ENCODE data around the gene LPAR5. TPM values are rescaled to one million over a fixed set of nuclear protein-coding genes. Genes with fewer than 3 reads are reported as not detected.

LPAR5 gene
- total and polyA plus RNA-seq, 2 of the 13 experiments (the other 11 are each of a cell fraction or from before 2014, with no cell fraction given) = 0.09 to 0.32 TPM

DNA sequence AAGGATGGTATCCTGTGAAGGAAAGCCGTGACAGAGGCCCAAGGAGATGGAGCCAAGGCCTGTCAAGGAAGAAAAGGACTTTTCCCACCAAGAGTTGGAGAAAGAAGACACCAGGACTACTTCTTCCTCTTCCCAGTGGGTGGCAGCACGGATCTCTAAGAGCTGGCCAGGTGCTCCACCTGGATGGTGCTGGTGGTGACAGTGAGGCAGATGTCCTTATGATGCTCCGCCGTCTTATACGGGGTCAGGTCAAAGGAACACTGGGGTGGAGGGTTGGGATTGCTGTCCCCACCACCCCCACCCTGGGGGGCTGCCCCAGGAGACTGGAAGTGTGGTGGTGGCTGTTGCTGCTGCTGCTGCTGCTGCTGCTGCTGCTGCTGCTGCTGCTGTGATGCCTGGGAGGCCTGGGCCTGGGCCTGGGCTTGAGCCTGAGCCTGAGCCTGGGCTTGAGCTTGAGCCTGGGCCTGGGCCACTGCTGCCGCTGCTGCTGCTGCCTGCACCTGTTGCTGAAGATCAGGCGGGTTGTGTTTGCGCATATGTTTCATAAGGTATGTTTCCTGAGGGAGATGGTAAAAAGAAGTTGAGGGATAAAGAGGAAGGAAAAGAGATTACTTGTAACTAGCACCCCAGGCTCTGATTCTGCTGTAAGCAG is 31.9 kb upstream of the LPAR5 start:
- Histone ChIP-seq H3K9me3 (ENCODE audit: low read length) (no peaks in the 10 kb centered on the region), H4K20me1 (ENCODE audit: insufficient read depth, low read length) (no peaks in the 10 kb centered on the region), H3K4me3 (replicated peaks in 1 of 3; ENCODE audit: insufficient read depth in 1 of 3, low read depth in 2 of 3, low read length in 3 of 3) (no peak overlapping the region), H2AFZ (ENCODE audit: low read length) (no peak overlapping the region), H3K27me3 (ENCODE audit: control insufficient read depth in 1 of 2, insufficient read depth in 2 of 2, low read length in 2 of 2) (no peaks in the 10 kb centered on the region; a peak in 1 of 5 replicates), H3K27ac (ENCODE audit: extremely low read length, insufficient read depth, low read length) (no peak overlapping the region), H3K4me2 (ENCODE audit: low read depth, low read length) (no peak overlapping the region), H3K79me2 (ENCODE audit: insufficient read depth, low read length) (no peaks in the 10 kb centered on the region), H3K9ac (ENCODE audit: insufficient read depth, low read depth, low read length) (no peak overlapping the region), H3K4me1 (ENCODE audit: insufficient read depth, low read length) (peaks cover 7% of the 10 kb centered on the region), H3K36me3 (replicated peaks in 1 of 2; ENCODE audit: control insufficient read depth in 1 of 2, insufficient read depth in 2 of 2, low read length in 2 of 2) (peaks cover 20 to 58% of the 10 kb centered on the region in 2 experiments)
- 87% methylated on average over 7 of the region's 8 CpGs for WGBS (ENCODE audit: low lambda C conversion rate)
- CTCF ChIA-PET (ENCODE audit: low intra/inter-chr PET ratio, low total read pairs) = interaction anchor here (1.3 to 1.9 kb wide), 2 partner anchors 31 to 158 kb away, joined by 5 to 7 read pairs; no protein-coding TSS in a partner anchor
- FAIRE-seq = peak; percentile 39
- peak; percentile 14; the same call in 1 of the 3 replicates for ATAC-seq
- no TSS peak for BruUV-seq (replicated peaks)
- POLR2A ChIA-PET = interaction anchor here (1.0 kb wide), 1 partner anchor 22 kb away, joined by 3 read pairs; the partner anchor contains the start of gene ZNF384
- intact Hi-C loops (cut with micrococcal nuclease; ENCODE audit: unreplicated experiment) = no loop called here
- no peak for DNase-seq (ENCODE audit: low spot score)
- in situ Hi-C loops (cut with HindIII; ENCODE audit: extremely low pct_ligation_motif_present, low pct_unique_long_range_greater_than_20kb) = no loop called here
- TF ChIP-seq ZFYVE20 (CRISPR knock-in tag; IDR thresholded peaks at IDR 0.05; ENCODE audit: borderline replicate concordance, low read depth) (no peak), ZBTB42 (CRISPR knock-in tag; IDR thresholded peaks at IDR 0.05) (no peak), ZNF44 (CRISPR knock-in tag; IDR thresholded peaks at IDR 0.05) (no peak), MIER3 (CRISPR knock-in tag; IDR thresholded peaks at IDR 0.05; ENCODE audit: borderline replicate concordance) (no peak), KLF6 (CRISPR knock-in tag; IDR thresholded peaks at IDR 0.05) (no peak), NFATC3 (CRISPR knock-in tag; IDR thresholded peaks at IDR 0.05) (no peak), GLI4 (CRISPR knock-in tag; IDR thresholded peaks at IDR 0.05; ENCODE audit: borderline replicate concordance) (no peak), MTA1 (CRISPR knock-in tag; IDR thresholded peaks at IDR 0.05; ENCODE audit: borderline replicate concordance) (no peak), RAD21 (CRISPR knock-in tag; IDR thresholded peaks at IDR 0.05) (peak; percentile 25; the same call in 1 of the 2 replicates), SMC3 (IDR thresholded peaks at IDR 0.05; ENCODE audit: low read length) (peak; percentile 41), TAF15 (IDR thresholded peaks at IDR 0.05; ENCODE audit: low read depth, low read length, poor library complexity, severe bottlenecking) (no peak)
- TF ChIP-seq, protein P1, sequence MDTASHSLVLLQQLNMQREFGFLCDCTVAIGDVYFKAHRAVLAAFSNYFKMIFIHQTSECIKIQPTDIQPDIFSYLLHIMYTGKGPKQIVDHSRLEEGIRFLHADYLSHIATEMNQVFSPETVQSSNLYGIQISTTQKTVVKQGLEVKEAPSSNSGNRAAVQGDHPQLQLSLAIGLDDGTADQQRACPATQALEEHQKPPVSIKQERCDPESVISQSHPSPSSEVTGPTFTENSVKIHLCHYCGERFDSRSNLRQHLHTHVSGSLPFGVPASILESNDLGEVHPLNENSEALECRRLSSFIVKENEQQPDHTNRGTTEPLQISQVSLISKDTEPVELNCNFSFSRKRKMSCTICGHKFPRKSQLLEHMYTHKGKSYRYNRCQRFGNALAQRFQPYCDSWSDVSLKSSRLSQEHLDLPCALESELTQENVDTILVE (CRISPR knock-in tag; IDR thresholded peaks at IDR 0.05) = no peak
- TF ChIP-seq, protein P2, sequence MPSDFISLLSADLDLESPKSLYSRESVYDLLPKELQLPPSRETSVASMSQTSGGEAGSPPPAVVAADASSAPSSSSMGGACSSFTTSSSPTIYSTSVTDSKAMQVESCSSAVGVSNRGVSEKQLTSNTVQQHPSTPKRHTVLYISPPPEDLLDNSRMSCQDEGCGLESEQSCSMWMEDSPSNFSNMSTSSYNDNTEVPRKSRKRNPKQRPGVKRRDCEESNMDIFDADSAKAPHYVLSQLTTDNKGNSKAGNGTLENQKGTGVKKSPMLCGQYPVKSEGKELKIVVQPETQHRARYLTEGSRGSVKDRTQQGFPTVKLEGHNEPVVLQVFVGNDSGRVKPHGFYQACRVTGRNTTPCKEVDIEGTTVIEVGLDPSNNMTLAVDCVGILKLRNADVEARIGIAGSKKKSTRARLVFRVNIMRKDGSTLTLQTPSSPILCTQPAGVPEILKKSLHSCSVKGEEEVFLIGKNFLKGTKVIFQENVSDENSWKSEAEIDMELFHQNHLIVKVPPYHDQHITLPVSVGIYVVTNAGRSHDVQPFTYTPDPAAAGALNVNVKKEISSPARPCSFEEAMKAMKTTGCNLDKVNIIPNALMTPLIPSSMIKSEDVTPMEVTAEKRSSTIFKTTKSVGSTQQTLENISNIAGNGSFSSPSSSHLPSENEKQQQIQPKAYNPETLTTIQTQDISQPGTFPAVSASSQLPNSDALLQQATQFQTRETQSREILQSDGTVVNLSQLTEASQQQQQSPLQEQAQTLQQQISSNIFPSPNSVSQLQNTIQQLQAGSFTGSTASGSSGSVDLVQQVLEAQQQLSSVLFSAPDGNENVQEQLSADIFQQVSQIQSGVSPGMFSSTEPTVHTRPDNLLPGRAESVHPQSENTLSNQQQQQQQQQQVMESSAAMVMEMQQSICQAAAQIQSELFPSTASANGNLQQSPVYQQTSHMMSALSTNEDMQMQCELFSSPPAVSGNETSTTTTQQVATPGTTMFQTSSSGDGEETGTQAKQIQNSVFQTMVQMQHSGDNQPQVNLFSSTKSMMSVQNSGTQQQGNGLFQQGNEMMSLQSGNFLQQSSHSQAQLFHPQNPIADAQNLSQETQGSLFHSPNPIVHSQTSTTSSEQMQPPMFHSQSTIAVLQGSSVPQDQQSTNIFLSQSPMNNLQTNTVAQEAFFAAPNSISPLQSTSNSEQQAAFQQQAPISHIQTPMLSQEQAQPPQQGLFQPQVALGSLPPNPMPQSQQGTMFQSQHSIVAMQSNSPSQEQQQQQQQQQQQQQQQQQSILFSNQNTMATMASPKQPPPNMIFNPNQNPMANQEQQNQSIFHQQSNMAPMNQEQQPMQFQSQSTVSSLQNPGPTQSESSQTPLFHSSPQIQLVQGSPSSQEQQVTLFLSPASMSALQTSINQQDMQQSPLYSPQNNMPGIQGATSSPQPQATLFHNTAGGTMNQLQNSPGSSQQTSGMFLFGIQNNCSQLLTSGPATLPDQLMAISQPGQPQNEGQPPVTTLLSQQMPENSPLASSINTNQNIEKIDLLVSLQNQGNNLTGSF (CRISPR knock-in tag; IDR thresholded peaks at IDR 0.05) = no peak
- TF ChIP-seq, protein P3, sequence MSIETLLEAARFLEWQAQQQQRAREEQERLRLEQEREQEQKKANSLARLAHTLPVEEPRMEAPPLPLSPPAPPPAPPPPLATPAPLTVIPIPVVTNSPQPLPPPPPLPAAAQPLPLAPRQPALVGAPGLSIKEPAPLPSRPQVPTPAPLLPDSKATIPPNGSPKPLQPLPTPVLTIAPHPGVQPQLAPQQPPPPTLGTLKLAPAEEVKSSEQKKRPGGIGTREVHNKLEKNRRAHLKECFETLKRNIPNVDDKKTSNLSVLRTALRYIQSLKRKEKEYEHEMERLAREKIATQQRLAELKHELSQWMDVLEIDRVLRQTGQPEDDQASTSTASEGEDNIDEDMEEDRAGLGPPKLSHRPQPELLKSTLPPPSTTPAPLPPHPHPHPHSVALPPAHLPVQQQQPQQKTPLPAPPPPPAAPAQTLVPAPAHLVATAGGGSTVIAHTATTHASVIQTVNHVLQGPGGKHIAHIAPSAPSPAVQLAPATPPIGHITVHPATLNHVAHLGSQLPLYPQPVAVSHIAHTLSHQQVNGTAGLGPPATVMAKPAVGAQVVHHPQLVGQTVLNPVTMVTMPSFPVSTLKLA (IDR thresholded peaks at IDR 0.05) = no peak
- TF ChIP-seq, protein P4, sequence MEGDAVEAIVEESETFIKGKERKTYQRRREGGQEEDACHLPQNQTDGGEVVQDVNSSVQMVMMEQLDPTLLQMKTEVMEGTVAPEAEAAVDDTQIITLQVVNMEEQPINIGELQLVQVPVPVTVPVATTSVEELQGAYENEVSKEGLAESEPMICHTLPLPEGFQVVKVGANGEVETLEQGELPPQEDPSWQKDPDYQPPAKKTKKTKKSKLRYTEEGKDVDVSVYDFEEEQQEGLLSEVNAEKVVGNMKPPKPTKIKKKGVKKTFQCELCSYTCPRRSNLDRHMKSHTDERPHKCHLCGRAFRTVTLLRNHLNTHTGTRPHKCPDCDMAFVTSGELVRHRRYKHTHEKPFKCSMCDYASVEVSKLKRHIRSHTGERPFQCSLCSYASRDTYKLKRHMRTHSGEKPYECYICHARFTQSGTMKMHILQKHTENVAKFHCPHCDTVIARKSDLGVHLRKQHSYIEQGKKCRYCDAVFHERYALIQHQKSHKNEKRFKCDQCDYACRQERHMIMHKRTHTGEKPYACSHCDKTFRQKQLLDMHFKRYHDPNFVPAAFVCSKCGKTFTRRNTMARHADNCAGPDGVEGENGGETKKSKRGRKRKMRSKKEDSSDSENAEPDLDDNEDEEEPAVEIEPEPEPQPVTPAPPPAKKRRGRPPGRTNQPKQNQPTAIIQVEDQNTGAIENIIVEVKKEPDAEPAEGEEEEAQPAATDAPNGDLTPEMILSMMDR (CRISPR knock-in tag; IDR thresholded peaks at IDR 0.05) = peak; percentile 47

Measured in HepG2 (cell line).